Fibroblast of lung (primary cell): Measurements from ENCODE around the gene FOXC1.

Source experiments
- EZH2 ChIP-seq: IDR thresholded peaks from 2 replicates; pipeline ENCODE4 v1.5.1; 2012; ENCODE audit warnings: low read length, control low read depth, mild to moderate bottlenecking; ENCODE audit errors: missing control alignments
- TF ChIP-seq, protein P1 (sequence below), 2 donors: IDR thresholded peaks in 1 of 2; conservative IDR thresholded peaks in 1 of 2; 1 replicate in 1 of 2; 2 replicates in 1 of 2; pipeline ENCODE4 v1.5.1; 2011 to 2012; ENCODE audit warnings: low read length in 2 of 2, control low read depth in 1 of 2, inconsistent platforms in 1 of 2, low read depth in 1 of 2, mild to moderate bottlenecking in 1 of 2

DNA sequence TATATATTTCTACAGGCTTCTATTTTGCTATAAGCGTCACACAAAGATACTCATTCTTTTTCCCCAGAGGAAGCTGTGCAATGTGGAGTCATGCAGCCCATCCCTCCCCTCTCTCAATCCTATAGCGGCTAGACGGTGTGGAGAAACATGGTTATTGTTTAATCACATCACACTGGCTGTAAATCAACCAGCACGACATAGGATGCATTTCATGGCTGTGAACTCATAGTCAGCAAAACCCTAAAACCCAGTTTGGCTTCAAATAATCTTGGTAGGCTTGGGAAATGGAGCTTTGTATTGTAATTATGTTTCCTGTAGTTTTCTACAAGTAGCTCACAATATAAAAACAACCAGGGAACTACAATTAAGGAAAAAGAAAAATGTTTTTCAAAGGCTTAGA lies 16.8 kb downstream of the FOXC1 start:
- TF ChIP-seq, protein P1, sequence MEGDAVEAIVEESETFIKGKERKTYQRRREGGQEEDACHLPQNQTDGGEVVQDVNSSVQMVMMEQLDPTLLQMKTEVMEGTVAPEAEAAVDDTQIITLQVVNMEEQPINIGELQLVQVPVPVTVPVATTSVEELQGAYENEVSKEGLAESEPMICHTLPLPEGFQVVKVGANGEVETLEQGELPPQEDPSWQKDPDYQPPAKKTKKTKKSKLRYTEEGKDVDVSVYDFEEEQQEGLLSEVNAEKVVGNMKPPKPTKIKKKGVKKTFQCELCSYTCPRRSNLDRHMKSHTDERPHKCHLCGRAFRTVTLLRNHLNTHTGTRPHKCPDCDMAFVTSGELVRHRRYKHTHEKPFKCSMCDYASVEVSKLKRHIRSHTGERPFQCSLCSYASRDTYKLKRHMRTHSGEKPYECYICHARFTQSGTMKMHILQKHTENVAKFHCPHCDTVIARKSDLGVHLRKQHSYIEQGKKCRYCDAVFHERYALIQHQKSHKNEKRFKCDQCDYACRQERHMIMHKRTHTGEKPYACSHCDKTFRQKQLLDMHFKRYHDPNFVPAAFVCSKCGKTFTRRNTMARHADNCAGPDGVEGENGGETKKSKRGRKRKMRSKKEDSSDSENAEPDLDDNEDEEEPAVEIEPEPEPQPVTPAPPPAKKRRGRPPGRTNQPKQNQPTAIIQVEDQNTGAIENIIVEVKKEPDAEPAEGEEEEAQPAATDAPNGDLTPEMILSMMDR (conservative IDR thresholded peaks at IDR 0.05 in 1 of 2, IDR thresholded peaks at IDR 0.05 in 1 of 2; ENCODE audit: low read depth in 1 of 2, low read length in 2 of 2): no peak
- no peak for TF ChIP-seq EZH2
